Left hindlimb (tissue), 1 donor: ENCODE measurements around the gene JUP.

Source experiments
- DNase-seq: peaks from one replicate; pipeline ENCODE4 v3.0.0-alpha.2; 2018

JUP gene

DNA sequence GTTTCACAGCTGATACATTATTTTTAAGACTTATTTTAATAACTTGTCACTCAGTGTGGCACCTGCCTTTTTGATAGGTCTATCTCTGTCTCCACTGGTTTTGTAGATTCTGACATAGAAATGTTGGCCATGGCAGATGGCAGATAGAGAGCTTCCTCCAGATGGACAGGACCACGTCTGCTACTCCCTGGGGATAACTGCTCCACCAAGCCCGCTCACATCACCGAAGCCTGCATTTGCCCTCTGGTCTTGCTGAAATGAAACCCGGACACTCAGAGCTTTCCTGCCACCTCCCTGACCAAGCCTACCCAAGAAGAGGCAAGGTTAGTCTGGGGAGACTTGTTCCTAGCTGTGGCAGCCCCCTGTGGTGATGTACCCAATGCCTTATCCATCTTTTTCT lies 35.6 kb downstream of the JUP start:
- no peak for DNase-seq

DNA sequence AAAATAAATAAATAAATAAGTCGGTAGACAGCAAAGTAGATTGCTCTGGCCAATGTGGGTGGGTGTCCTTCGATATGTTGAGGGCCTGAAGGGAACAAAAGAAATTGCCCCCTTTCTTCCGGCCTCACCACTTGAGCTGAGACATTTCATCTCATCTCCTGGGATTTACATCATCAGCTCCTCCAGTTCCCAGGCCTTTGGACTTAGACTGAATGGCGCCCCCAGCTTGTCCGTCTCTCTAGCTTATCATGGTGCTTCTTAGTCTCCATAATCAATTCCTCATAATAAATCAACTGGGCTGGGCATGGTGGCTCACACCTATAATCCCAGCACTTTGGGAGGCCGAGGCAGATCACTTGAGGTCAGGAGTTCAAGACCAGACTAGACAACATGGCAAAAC lies 38.2 kb downstream of the JUP start:
- peak; percentile 12 for DNase-seq

- no peak for DNase-seq
Observed at GRCh38 chr17:41741709-41742108, 44.8 kb downstream of the JUP start.

DNA sequence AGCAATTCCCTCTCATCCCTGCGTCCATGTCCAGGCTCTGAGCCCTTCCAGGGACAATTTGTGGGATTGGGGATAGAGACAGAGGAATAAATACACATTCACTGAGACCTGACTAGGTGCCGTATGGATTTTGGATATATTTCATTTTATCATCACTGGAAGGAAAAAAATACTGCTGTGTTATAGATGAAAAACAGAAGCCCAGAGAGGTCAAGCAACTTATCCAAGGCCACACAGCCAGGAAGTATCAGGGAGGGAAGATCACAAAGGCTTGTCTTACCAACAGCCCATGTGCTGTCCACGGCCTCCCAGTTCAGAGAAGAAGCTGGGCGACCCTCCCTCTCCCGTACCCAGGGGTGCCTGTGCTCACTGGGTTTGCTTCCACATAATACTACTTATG lies 46.0 kb downstream of the JUP start:
- DNase-seq = no peak

DNA sequence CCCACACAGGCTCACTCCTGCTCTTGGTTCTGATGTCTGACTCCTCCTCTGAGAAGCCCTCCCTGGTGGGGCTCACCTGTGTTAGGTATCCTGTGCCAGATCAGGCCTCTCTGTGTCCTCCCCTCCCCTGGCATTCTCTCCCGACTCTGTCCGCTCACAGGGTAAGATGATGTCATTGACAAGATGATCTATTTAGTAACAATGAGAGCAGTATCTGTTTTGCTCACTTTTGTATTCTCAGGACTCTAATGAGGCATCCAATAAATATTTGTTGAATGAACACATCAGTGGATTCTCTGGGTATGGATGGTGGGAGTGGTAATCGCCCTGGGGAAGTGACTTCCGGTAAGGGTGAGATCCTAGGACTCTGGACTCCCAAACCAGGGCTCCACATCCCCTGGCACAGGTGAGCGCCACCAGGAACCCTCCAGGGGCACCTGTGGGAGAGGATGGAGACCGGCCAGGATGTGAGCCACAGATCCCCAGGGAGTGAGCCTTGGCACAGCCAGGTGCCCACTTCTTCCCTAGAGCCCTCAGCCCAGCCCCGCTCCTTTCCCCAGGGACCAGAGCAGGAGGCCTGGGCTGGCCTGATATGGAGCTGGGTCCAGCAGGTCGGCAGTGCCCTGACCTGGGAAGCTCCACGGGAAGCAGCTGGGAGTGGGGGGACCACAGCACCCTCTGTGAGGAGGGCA lies 46.7 kb downstream of the JUP start:
- DNase-seq = peak; percentile 18

DNA sequence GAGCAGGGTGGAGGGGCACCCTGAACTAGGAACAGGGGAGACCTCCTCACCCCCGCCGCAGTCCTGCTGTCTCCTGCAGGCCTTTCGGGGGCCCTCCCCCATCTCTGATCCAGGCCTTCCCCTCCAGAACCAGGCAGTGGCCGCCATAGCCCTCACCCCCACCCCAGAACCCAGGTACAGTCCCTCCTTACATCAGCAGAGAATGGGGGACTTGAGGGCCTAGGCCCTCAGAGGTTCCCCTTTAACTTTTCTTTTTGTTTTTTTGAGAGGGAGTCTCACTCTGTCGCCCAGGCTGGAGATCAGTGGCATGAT lies 47.8 kb downstream of the JUP start:
- no peak for DNase-seq

DNA sequence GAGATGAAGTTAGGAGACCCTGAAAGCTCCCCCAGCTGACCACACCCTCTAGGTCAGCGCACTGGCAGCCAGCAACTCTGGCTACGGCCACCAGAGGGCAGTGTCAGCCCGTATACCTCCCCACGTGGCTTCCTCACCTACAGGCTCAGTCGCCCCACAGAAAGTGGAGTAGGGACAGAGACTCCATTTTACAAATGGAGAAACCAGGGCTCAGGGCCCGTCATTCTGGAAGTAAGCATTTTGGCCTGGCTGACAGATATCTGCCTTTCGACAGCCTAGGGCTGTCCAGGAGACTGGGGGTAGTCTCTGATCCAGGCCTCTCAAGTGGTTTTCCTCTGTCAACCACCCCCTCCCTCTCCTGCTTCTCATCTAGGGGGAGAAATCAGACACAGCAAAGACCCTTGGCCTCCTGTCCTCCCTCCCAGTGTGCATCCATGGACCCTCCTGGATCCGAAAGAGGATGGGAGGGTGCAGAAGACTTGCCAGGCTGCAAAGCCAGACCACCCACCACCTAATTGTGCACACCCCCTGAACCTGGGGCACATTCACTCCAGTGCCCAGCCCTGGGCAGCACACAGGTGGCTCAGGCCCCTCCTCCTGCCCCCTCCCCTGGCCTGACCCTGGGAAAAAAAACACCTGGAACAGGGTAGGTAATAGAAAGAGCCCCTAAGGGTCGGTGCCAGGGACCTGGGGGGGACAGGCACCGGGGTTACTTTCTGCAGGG lies 48.3 kb downstream of the JUP start:
- DNase-seq = peak; percentile 81

GRCh38 chr17:41737680-41738023 lies 48.9 kb downstream of the JUP start:
- DNase-seq = no peak

DNA sequence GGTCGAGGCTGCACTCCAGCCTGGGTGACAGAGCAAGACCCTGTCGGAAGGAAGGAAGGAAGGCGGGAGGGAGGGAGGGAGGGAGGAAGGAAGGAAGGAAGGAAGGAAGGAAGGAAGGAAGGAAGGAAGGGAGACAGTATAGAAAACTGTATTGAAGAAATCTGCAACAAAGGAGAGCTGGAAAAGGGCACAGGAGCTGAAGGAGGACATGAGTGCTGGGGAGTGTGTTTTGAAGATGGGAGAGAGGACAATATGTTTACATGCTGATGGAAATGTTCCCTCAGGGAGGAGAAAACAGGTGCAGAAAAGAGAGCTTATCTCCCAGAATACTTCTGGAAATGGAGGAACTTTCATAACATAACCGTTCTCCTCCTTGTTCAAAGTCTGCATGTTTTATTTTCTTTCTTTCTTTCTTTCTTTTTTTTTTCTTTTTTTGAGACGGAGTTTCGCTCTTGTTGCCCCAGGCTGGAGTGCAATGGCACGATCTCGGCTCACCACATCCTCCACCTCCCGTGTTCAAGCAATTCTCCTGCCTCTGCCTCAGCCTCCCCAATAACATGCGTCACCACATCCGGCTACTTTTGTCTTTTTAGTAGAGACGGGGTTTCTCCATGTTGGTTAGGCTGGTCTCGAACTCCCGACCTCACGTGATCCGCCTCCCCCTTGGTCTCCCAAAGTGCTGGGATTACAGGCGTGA lies 49.4 kb downstream of the JUP start:
- DNase-seq = no peak

DNA sequence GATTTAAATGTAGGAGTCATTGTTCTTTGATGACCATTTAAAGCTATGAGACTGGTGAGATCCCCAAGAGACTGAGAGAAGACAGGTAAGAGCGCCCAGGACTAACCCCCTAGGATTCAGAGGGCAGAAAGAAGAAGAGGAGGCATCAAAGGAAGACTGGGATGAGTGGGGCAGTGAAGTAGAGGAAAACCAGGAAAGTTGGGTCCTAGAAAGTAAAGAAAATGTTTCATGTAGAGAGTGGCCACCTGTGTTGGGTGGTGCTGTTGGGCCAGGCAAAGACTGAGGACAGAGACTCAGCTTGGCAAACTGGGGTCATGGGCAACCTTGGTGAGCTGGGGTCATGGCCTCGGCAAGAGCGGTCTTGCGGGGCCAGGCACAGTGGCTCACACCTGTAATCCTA lies 50.8 kb downstream of the JUP start:
- DNase-seq = no peak

GRCh38 chr17:41734949-41735313 lies 51.6 kb downstream of the JUP start:
- DNase-seq = peak; percentile 23

GRCh38 chr17:41734139-41734948 lies 52.2 kb downstream of the JUP start, which contains the start of gene HAP1:
Gene HAP1, minus strand, starts transcription at chr17:41734643. Its CDS starts 9 bp downstream, at chr17:41734634.
- DNase-seq = no peak

GRCh38 chr17:41733348-41734138 lies 53.0 kb downstream of the JUP start:
- no peak for DNase-seq

- DNase-seq = no peak
Observed at GRCh38 chr17:41731836-41732235, 54.7 kb downstream of the JUP start.

DNA sequence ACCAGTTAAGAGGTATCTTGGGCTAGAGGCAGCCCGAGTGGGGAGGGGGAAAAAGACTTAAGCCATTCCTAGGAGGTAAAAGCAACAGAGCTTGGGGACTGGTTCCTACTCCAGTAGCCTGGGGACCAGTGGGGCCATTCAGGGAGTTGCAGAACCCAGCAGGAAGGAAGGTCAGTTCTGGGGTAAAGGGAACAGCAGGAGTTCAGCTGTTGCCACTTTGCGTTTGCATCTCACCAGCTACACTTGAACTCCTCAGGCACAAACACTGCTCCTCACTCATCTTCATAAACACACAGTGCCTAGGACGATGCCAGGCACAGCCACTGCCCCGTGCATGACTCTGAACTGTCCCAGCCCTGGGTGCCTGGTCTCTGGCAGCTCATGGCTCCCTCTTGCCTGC lies 56.0 kb downstream of the JUP start:
- no peak for DNase-seq

GRCh38 chr17:41728056-41728455 lies 58.5 kb downstream of the JUP start:
- no peak for DNase-seq

GRCh38 chr17:41725134-41725533 lies 61.4 kb downstream of the JUP start:
- DNase-seq = no peak

- no peak for DNase-seq
Observed at GRCh38 chr17:41724476-41725050, 61.9 kb downstream of the JUP start.

DNA sequence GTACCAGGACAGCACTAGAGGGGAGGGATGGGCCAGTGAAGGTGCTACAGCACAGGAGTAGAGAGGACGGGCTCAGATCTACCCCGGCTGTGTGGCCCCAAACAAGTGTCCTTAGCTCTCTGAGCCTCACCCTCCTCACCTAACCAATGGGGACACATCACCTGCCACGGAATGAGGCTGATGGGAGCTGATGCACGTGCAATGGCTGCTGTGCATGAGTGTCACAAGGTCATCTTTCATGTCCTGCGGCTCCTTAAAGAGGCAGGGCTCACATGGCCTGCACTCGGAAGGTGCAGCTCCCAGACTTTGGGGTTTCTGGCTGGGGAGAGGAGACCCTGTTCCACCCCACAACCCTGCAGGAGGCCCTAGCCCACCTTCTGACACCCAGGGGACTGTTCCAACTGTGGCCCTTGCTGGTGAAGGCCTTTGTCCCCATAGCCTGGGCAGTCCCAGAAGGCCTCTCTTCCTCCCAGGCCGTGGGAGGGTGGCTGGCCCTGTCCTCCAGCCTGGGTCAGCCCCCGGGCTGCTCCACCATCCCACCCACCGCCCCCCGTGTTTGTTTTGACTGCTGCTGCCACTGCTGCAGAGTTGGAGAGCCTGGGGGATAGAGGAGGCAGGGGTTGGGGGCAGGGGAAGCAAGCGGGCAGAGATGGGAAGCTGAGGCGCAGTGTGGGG lies 62.6 kb downstream of the JUP start:
- DNase-seq = no peak

- DNase-seq = no peak
Observed at GRCh38 chr17:41722231-41722630, 64.3 kb downstream of the JUP start.

DNA sequence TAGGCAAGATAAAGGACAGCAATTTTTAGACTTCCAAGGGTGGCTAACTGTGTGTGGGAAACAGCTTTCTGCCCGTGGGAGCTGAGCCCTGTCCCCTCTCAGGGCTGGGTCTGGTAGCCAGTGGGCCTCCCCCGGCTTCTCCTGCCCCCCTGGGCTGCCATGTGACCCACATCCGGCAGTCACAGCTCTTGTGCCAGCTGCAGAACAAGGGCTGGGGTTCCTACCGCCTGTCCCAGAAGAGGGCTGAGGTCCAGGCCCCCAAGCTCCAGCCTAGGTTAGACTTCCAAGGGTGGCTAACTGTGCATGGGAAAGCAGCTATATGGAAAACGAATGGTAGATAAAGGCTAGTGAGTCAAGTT lies 68.2 kb downstream of the JUP start:
- DNase-seq = no peak
